Activated CD4-positive, alpha-beta T cell treated with anti-CD3 and anti-CD28 coated beads for 24 hours (primary cell): ENCODE data around the gene PCDHGB3.
"Not testable (repeated sequence)": the region's sequence is repeated elsewhere in the genome, so short reads cannot be mapped to it uniquely, and the experiment has no call there.

ENCODE experiments used
- DNase-seq, 2 donors: peaks; one replicate each; pipeline ENCODE4 v3.0.0-alpha.2; 2020; ENCODE audit warnings: low read depth in 2 of 2

Gene PCDHGB3

GRCh38 chr5:141369994-141370848 is at the start of gene PCDHGB3:
Gene PCDHGB3 (plus strand): TSS chr5:141370242. CDS start chr5:141370395, 153 bp downstream.
- no peak for DNase-seq

- DNase-seq = no peak
These were observed 47.8 kb upstream of the PCDHGB3 start for GRCh38 chr5:141322261-141322660.

GRCh38 chr5:141326088-141326854 is 43.8 kb upstream of the PCDHGB3 start:
- peak; percentile 36 to 44 for DNase-seq

- DNase-seq = no peak
These were observed 41.8 kb upstream of the PCDHGB3 start for GRCh38 chr5:141328231-141328630.

GRCh38 chr5:141330299-141331080 is 39.6 kb upstream of the PCDHGB3 start, which contains the start of gene PCDHGA1:
Gene PCDHGA1 (plus strand): TSS chr5:141330514.
- DNase-seq = no peak

- not testable (repeated sequence) for DNase-seq
These were observed 37.5 kb upstream of the PCDHGB3 start for GRCh38 chr5:141332571-141332970.

- no peak for DNase-seq
These were observed 31.3 kb upstream of the PCDHGB3 start, which contains the start of gene PCDHGA2 for GRCh38 chr5:141338538-141339306. Gene PCDHGA2 (plus strand): TSS chr5:141338760.

- DNase-seq = not testable (repeated sequence)
These were observed 29.2 kb upstream of the PCDHGB3 start for GRCh38 chr5:141340781-141341354.

GRCh38 chr5:141342773-141343172 is 27.3 kb upstream of the PCDHGB3 start:
- DNase-seq = no peak

GRCh38 chr5:141343242-141343952 is 26.6 kb upstream of the PCDHGB3 start, which contains the start of gene PCDHGA3:
Gene PCDHGA3 (plus strand): TSS chr5:141343829. CDS start chr5:141344034, 205 bp downstream.
- no peak for DNase-seq

- DNase-seq = no peak
These were observed 26.0 kb upstream of the PCDHGB3 start for GRCh38 chr5:141343953-141344463.

GRCh38 chr5:141345327-141345726 is 24.7 kb upstream of the PCDHGB3 start:
- no peak for DNase-seq

GRCh38 chr5:141346017-141346416 is 24.0 kb upstream of the PCDHGB3 start:
- DNase-seq = not testable (repeated sequence)

- no peak for DNase-seq
These were observed 20.0 kb upstream of the PCDHGB3 start, which contains the start of gene PCDHGB1 for GRCh38 chr5:141349917-141350619. Gene PCDHGB1 (plus strand): TSS chr5:141350099. CDS start chr5:141350261, 162 bp downstream.

- no peak for DNase-seq
These were observed 18.5 kb upstream of the PCDHGB3 start for GRCh38 chr5:141351591-141351990.

- DNase-seq = no peak
These were observed 15.1 kb upstream of the PCDHGB3 start, which contains the start of gene PCDHGA4 for GRCh38 chr5:141354900-141355469. Gene PCDHGA4 (plus strand): TSS chr5:141355021. CDS start chr5:141355108, 87 bp downstream.

GRCh38 chr5:141355641-141356040 is 14.4 kb upstream of the PCDHGB3 start:
- no peak for DNase-seq

GRCh38 chr5:141356133-141356532 is 13.9 kb upstream of the PCDHGB3 start:
- DNase-seq = no peak
